A549 (cell line): ENCODE data around the gene DSG3. TPM values are rescaled to one million over a fixed set of nuclear protein-coding genes. Genes with fewer than 3 reads are reported as not detected.
A peak's percentile ranks its signal among the peaks of the same experiment; 100 is the strongest.

Experiments
- ATAC-seq, 2 experiments: fragments of 200-7000 bp in 1 of 2; fragments of >200 bp in 1 of 2; cut with Nextera tagmentation in 1 of 2; cut with Tn5 transposase in 1 of 2; 3 replicates each; pipeline versions ENCODE4 v1.8.0 to v1.9.1; 2018 to 2020; ENCODE audit warnings: mild to moderate bottlenecking in 1 of 2, moderate library complexity in 1 of 2
- CTCF ChIA-PET: fragments of 300-600 bp; sonication (Branson Sonifier 250); formaldehyde crosslinking; extraction: SDS; loops from one replicate; lab custom pipeline; 2021; ENCODE audit warnings: antibody characterized with exemption, inconsistent platforms; lab: Yijun Ruan, JAX
- POLR2A ChIA-PET: fragments of 350-600 bp; formaldehyde crosslinking; extraction: SDS; loops from one replicate; lab custom pipeline; 2021; ENCODE audit warnings: antibody characterized with exemption, inconsistent platforms; lab: Yijun Ruan, JAX
- DNase-seq, 2 experiments: peaks; one replicate each; pipeline versions ENCODE4 v3.0.0 to v3.0.0-alpha.2; 2011 to 2016; ENCODE audit warnings: low read depth in 1 of 2, low spot score in 1 of 2
- FAIRE-seq: peaks from 2 replicates; lab custom pipeline; 2011; peaks lifted over from hg19 to GRCh38; lab: Jason Lieb, UNC
- H3K27ac ChIP-seq, 2 experiments: fragments of >200 bp; sonication (Bioruptor Twin); formaldehyde crosslinking; 3 replicates each; pipeline ENCODE4 v1.5.1; 2016 to 2017
- H3K4me1 ChIP-seq: fragments of >200 bp; sonication (Bioruptor Twin); formaldehyde crosslinking; 3 replicates; pipeline ENCODE4 v1.6.1; 2016
- H3K4me2 ChIP-seq: fragments of >200 bp; sonication (Bioruptor Twin); formaldehyde crosslinking; 3 replicates; pipeline ENCODE4 v1.6.1; 2016
- H3K4me3 ChIP-seq: fragments of >200 bp; sonication (Bioruptor Twin); formaldehyde crosslinking; 3 replicates; pipeline ENCODE4 v1.5.1; 2016
- H3K9me3 ChIP-seq: fragments of >200 bp; sonication (Bioruptor Twin); formaldehyde crosslinking; 3 replicates; pipeline ENCODE4 v1.6.1; 2016
- BCL3 ChIP-seq: fragments of >200 bp; sonication (Bioruptor Twin); formaldehyde crosslinking; IDR thresholded peaks from 3 replicates; pipeline ENCODE4 v1.6.1; 2016
- BHLHE40 ChIP-seq: IDR thresholded peaks from 2 replicates; pipeline ENCODE4 v1.6.1; 2012; ENCODE audit warnings: low read depth, low read length, inconsistent platforms
- FOSL2 ChIP-seq, 2 experiments: fragments of 450-650 bp in 1 of 2; fragments of >200 bp in 1 of 2; sonication (Bioruptor Twin) in 1 of 2; formaldehyde crosslinking; IDR thresholded peaks; 2 replicates each; pipeline versions ENCODE4 v1.5.0 to v1.6.1; 2016 to 2020; ENCODE audit warnings: mild to moderate bottlenecking in 1 of 2, moderate library complexity in 1 of 2
- HDAC2 ChIP-seq: fragments of 200-600 bp; sonication (generic); IDR thresholded peaks from 2 replicates; pipeline ENCODE4 v1.6.1; 2016
- HEYL ChIP-seq: fragments of 250-450 bp; sonication (Bioruptor Pico); IDR thresholded peaks from 2 replicates; pipeline ENCODE4 v1.8.0; 2021; ENCODE audit warnings: mild to moderate bottlenecking, moderate library complexity
- HOXA7 ChIP-seq: fragments of 250-450 bp; sonication (Bioruptor Pico); IDR thresholded peaks from 2 replicates; pipeline ENCODE4 v1.5.0; 2020; ENCODE audit warnings: mild to moderate bottlenecking, moderate library complexity
- JUN ChIP-seq, 2 experiments: fragments of >200 bp; sonication (Bioruptor Twin); formaldehyde crosslinking; IDR thresholded peaks; 2 replicates in 1 of 2; 3 replicates in 1 of 2; pipeline ENCODE4 v1.6.1; 2016 to 2017
- JUNB ChIP-seq: fragments of >200 bp; sonication (Bioruptor Twin); formaldehyde crosslinking; IDR thresholded peaks from 2 replicates; pipeline ENCODE4 v1.6.1; 2016
- KDM1A ChIP-seq: fragments of 200-600 bp; sonication (generic); IDR thresholded peaks from 2 replicates; pipeline ENCODE4 v1.6.1; 2016; ENCODE audit warnings: low read depth, mild to moderate bottlenecking
- MAFK ChIP-seq: fragments of 450-650 bp; IDR thresholded peaks from 2 replicates; pipeline ENCODE4 v1.6.1; 2014; ENCODE audit not compliant: partially characterized antibody
- NFE2L2 ChIP-seq: fragments of 150-350 bp; conservative IDR thresholded peaks from 2 replicates; pipeline ENCODE4 v1.6.1; 2014; ENCODE audit warnings: low read length
- POLR2A ChIP-seq: IDR thresholded peaks from 2 replicates; pipeline ENCODE4 v1.6.1; 2012; ENCODE audit warnings: mild to moderate bottlenecking, low read length
- POLR2AphosphoS2 ChIP-seq: conservative IDR thresholded peaks from 2 replicates; pipeline ENCODE4 v1.6.1; 2012; ENCODE audit warnings: low read length, improper control_type of control experiment, inconsistent platforms
- RFX5 ChIP-seq: fragments of 450-650 bp; IDR thresholded peaks from 2 replicates; pipeline ENCODE4 v1.7.1; 2014; ENCODE audit warnings: antibody characterized with exemption, mild to moderate bottlenecking, moderate library complexity
- SREBF2 ChIP-seq: fragments of 450-650 bp; IDR thresholded peaks from 2 replicates; pipeline ENCODE4 v1.6.1; 2014; ENCODE audit warnings: mild to moderate bottlenecking, moderate library complexity
- ZSCAN20 ChIP-seq: fragments of 250-450 bp; sonication (Bioruptor Pico); IDR thresholded peaks from 2 replicates; pipeline ENCODE4 v1.8.0; 2022; ENCODE audit warnings: mild to moderate bottlenecking, moderate library complexity
- WGBS: methylation state at CpG from one replicate; pipeline ENCODE4 v1.1.6; 2017; ENCODE audit errors: missing lambda C conversion rate; 5-methylcytosine and 5-hydroxymethylcytosine counted together
- polyA plus RNA-seq, 4 experiments: library from polyadenylated mRNA; depleted of rRNA in 3 of 4; stranded (reverse); fragments of >200 nt; fragmentation: RNase III in 1 of 4; extraction: RNeasy Plus Mini Kit Qiagen cat#74134 plus additional on column Dnase treatment in 1 of 4; gene quantifications; 2 replicates in 3 of 4; 3 replicates in 1 of 4; pipeline ENCODE4 v1.2.3, GENCODE V29; 2011 to 2017
- TF ChIP-seq, protein P1 (sequence below): fragments of 200-600 bp; sonication (generic); IDR thresholded peaks from 2 replicates; pipeline ENCODE4 v1.6.1; 2016; ENCODE audit warnings: antibody characterized with exemption, mild to moderate bottlenecking, moderate library complexity
- TF ChIP-seq, protein P2 (sequence below): fragments of 250-450 bp; sonication (Bioruptor Pico); IDR thresholded peaks from 2 replicates; pipeline ENCODE4 v1.5.0; 2020; ENCODE audit warnings: low read depth, mild to moderate bottlenecking, moderate library complexity

The DSG3 gene
- polyA plus RNA-seq, 2 of the 4 experiments (the other 2 are of a cell fraction) = 0.01 to 0.03 TPM

DNA sequence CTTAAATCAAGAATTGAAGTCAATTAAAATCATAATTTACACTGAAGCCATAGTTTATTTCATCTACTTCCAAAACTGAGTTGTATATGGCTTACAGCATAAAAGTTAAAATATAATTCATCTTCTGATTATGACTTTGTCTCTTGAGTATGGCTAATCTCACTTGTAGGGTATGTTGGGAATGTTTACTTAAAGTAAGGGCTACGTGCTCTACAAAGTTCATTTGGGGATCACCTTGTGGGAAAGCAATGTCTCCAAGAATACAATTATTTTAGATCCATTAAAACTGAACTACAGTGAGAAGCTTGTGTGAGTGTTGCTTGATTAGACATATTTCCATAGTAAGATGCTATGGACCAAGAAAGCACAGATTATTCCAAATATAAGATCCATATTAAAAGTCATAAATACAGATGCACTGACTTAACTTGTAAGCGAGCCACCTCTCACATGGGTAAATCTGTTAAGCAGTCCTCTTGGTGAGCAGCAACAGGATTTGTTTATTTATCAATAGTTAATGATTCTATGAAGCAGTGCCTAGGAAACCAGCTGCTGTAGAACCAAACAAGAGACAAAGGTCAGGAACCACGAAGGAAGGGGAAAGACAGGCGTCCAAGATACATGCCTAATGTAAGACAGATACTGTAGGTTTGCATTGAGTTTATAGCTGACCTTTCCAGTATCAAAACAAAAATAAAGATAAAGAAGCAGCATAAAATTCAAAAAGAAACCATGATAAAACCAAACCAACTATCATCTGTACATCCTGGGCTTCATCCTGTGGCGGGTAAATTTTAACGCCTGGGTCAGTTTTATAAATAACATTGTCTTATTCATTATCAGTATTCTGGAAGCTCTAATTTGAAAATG lies 46.1 kb upstream of the DSG3 start:
- H3K27ac ChIP-seq = peak overlapping the region; percentile 16 to 49; a peak in 1 of 6 replicates
- peak overlapping the region; percentile 66 for H3K4me2 ChIP-seq
- ATAC-seq = peak; percentile 39 to 88; a peak in 3 of 6 replicates
- peak; percentile 6 to 78 for DNase-seq
- H3K9me3 ChIP-seq = no peaks in the 10 kb centered on the region
- 13% methylated on average over 6 of the region's 6 CpGs for WGBS
- ChIA-PET CTCF (interaction anchor here (1.2 to 1.5 kb wide), 2 partner anchors 14 to 23 kb away, joined by 3 to 8 read pairs; no protein-coding TSS in a partner anchor), POLR2A (no interaction called here)
- H3K4me3 ChIP-seq = no peak overlapping the region; the same call in 2 of the 3 replicates
- TF ChIP-seq MAFK = no peak
- no peak for TF ChIP-seq POLR2AphosphoS2
- no peak for TF ChIP-seq SREBF2
- no peak for TF ChIP-seq HOXA7 (CRISPR knock-in tag)
- TF ChIP-seq KDM1A = no peak
- TF ChIP-seq RFX5 = no peak
- TF ChIP-seq ZSCAN20 = no peak
- TF ChIP-seq POLR2A = no peak
- TF ChIP-seq HDAC2 = no peak
- TF ChIP-seq JUNB = no peak
- TF ChIP-seq BHLHE40 = no peak
- TF ChIP-seq FOSL2 (IDR thresholded peaks at IDR 0.05) = no peak
- TF ChIP-seq FOSL2 (CRISPR knock-in tag; IDR thresholded peaks at IDR 0.05) = no peak
- no peak for TF ChIP-seq JUN (IDR thresholded peaks at IDR 0.05)
- no peak for TF ChIP-seq NFE2L2
- TF ChIP-seq, protein P1, sequence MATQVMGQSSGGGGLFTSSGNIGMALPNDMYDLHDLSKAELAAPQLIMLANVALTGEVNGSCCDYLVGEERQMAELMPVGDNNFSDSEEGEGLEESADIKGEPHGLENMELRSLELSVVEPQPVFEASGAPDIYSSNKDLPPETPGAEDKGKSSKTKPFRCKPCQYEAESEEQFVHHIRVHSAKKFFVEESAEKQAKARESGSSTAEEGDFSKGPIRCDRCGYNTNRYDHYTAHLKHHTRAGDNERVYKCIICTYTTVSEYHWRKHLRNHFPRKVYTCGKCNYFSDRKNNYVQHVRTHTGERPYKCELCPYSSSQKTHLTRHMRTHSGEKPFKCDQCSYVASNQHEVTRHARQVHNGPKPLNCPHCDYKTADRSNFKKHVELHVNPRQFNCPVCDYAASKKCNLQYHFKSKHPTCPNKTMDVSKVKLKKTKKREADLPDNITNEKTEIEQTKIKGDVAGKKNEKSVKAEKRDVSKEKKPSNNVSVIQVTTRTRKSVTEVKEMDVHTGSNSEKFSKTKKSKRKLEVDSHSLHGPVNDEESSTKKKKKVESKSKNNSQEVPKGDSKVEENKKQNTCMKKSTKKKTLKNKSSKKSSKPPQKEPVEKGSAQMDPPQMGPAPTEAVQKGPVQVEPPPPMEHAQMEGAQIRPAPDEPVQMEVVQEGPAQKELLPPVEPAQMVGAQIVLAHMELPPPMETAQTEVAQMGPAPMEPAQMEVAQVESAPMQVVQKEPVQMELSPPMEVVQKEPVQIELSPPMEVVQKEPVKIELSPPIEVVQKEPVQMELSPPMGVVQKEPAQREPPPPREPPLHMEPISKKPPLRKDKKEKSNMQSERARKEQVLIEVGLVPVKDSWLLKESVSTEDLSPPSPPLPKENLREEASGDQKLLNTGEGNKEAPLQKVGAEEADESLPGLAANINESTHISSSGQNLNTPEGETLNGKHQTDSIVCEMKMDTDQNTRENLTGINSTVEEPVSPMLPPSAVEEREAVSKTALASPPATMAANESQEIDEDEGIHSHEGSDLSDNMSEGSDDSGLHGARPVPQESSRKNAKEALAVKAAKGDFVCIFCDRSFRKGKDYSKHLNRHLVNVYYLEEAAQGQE = no peak
- no peak for TF ChIP-seq BCL3
- TF ChIP-seq HEYL (CRISPR knock-in tag) = no peak
- TF ChIP-seq, all 56 proteins: peak for 0
- H3K4me1 ChIP-seq = peaks cover 48% of the 10 kb centered on the region
- no peak for FAIRE-seq

DNA sequence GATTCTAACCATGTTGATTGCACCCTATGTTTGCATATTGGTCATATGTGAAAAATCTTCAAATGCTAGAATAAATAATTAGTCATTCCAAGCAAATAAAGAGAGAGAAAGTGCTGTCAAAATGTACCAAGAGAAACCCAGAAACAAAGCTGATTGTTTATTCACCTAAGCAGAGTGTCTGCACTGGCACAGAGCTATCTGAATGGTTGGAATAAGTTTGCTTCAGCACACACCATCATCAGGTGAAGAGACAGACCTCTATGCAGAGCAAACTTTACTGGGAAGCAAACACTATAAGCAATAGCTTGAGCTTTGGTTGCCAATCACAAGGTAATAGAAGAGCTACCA lies 45.5 kb upstream of the DSG3 start:
- peak in 1 of 2 experiments; percentile 16 for DNase-seq

More for the DNA sequence above, 45.5 kb upstream of the DSG3 start:
- peak overlapping the region; percentile 16 to 49; a peak in 1 of 6 replicates for H3K27ac ChIP-seq
- no peak for FAIRE-seq
- H3K4me2 ChIP-seq = peak overlapping the region; percentile 66
- peak in 1 of 2 experiments; percentile 65; a peak in 3 of 6 replicates for ATAC-seq
- TF ChIP-seq FOSL2 (IDR thresholded peaks at IDR 0.05) (no peak), FOSL2 (CRISPR knock-in tag; IDR thresholded peaks at IDR 0.05) (peak; percentile 65)
- TF ChIP-seq, protein P2, sequence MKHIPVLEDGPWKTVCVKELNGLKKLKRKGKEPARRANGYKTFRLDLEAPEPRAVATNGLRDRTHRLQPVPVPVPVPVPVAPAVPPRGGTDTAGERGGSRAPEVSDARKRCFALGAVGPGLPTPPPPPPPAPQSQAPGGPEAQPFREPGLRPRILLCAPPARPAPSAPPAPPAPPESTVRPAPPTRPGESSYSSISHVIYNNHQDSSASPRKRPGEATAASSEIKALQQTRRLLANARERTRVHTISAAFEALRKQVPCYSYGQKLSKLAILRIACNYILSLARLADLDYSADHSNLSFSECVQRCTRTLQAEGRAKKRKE = no peak
- peaks cover 46% of the 10 kb centered on the region for H3K4me1 ChIP-seq
- H3K9me3 ChIP-seq = no peaks in the 10 kb centered on the region
- H3K4me3 ChIP-seq = no peak overlapping the region
- POLR2A ChIA-PET = no interaction called here
- CTCF ChIA-PET = interaction anchor here (1.2 to 1.5 kb wide), 2 partner anchors 13 to 23 kb away, joined by 3 to 8 read pairs; no protein-coding TSS in a partner anchor
